HG03039 (cell line): ENCODE data around the gene GHDC.

Experiments used
- ATAC-seq: cut with Tn5 transposase; IDR thresholded peaks from one replicate; pipeline ENCODE4 v1.9.1; 2021; ENCODE audit warnings: mild to moderate bottlenecking, moderate library complexity; ENCODE audit not compliant: unreplicated experiment

Gene GHDC

DNA sequence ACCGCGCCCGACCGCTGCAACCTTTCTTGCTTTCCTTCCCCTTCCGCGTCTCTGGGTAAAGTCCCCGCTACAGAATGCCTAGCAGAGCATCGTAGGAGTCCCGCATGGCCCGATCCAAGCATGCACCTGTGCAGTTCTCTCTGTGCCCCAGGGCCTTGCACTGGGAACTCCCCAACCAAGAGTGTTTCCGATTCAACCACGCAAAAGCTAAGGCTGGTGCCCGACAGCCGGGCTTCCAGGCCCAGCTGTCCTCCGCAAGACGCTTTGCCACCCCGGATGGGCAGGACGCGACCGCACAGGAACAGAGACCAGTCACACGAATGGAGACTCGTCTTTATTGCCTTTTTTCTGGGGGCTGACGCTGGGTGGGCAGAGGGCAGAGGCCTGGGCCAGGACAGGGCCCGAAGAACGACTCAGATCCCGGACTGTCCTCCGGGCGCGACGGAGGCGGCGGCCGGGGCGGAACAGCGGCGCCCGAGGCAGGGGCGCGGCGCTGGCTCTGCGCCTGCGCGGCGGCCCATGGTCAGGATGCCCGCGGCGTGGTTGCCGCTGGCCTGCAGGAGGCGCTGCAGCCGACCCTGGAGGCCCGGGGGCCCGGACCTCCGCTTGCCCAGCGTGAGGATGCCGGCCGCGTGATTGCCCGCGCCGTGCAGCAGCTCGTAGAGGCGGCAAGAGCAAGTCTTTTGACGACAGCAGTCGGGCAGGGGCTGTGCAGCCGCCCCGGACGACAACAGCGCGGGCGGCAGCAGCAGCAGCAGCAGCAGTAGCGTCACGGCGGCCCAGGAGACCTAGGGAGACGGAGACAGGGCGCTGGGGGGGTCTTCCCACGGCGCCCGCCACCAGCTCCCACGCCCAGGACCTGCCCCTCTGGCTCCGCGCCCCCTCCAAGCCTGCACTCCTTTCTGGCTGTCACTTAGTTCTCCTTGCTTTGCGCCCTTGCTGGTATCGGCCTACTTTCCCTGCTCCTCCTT lies 10.3 kb downstream of the GHDC start:
- ATAC-seq, result no peak

DNA sequence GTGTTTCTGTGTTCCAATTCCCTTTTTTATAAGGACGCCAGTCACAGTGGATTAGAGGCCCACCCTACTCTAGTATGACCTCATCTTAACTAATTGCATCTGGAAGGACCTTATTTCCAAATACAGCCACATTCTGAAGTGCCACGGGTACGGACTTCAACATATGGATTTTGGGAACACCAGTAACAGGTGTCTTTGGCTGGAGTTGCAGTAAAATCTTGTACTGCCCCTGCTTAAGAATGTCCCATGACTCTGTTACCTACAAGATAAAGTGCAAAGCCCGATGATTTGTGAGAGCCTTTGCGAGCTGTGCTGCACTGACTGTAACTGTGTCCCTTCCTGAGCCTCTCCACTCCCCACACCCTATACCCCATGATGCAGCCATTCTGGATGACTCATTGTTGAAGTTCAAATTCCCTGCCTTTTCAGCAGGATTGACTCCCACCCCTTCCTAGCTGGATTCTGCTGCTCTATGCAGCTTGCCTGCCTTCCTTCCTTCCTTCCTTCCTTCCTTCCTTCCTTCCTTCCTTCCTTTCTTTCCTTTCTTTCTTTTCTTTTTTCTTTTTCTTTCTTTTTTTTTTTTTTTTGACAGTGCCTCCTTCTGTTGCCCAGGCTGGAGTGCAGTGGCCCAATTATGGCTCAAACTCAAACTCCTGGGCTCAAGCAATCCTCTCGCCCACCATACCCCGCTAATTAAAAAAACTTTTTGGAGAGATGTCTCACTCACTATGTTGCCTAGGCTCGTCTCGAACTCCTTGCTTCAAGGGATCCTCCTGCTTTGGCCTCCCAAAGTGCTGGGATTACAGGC lies 11.2 kb downstream of the GHDC start:
- no peak for ATAC-seq

DNA sequence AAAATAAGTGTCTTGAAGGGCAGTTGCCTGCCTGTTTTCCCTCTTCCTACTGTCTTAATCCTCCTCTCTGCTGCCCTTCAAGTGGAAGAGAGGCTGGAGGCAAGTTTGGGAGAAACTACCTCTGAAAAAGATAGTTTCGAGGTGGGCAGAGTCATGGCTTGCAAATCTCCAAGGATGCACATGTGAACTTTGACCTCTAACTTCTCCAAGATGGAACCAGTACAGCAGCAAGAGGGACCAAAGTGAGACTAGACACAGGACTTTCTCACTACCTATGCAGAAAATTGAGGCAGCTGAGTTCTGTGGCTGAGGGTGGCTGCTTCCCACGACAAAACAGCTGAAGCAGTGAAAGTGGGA lies 12.5 kb downstream of the GHDC start:
- no peak for ATAC-seq

- peak; percentile 37 for ATAC-seq
These were observed 13.1 kb downstream of the GHDC start, which contains the start of gene KCNH4 for GRCh38 chr17:42180922-42181850. Gene KCNH4 (minus strand): TSS chr17:42181142. CDS start chr17:42180945, 197 bp downstream.

- ATAC-seq, result no peak
These were observed 13.8 kb downstream of the GHDC start for GRCh38 chr17:42180411-42180921.

- no peak for ATAC-seq
These were observed 14.3 kb downstream of the GHDC start for GRCh38 chr17:42179911-42180410.

DNA sequence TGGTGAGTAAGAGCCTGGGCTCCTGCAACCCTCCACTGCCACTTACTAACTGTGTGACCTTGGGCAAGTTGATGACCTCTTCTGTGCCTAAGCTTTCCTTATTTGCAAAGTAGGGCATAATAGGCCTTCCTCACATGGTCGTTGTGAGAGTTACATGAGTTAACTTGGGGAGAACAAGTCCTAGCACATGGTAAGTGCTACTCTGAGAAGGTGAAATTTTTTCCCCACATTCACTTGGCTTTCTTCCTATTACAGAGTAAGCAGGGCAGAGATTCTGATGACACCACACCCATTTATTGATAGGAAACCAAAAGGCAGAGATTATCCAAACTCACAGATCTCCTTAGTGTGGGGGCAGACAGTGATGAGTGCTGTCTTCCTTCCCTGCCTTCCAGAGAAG lies 15.0 kb downstream of the GHDC start:
- no peak for ATAC-seq

GRCh38 chr17:42178817-42179216 lies 15.5 kb downstream of the GHDC start:
- no peak for ATAC-seq

GRCh38 chr17:42177684-42178083 lies 16.6 kb downstream of the GHDC start:
- no peak for ATAC-seq

DNA sequence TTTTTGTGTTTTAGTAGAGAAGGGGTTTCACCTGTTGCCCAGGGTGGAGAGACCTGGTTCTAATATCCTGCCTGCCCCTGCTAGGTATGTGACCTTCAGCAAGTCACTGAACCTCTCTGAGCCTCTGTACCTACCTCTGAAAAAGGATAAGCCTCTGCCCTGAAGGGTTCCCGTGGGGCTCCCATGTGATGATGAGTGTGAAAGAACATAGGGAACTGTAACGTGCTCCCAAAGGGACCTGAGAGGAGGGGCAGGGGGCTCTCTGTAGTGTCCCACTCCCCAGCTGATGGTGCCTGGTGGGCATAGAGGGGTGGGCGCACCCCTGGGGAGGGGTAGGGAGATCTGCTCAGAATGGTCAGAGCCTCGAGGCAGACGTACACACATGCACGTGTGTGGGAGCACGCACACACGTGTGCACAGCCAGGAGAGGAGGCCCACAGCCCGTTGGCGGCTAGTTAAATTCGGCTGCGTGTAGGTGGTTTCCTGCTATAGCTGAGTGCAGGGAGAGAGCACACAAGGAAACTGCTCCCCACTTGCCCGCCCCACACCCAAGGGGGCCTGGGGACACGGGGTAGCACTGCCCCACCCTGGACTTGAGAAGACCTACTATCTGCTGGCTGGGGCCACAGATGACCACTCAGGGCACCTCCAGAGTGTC lies 20.0 kb downstream of the GHDC start:
- ATAC-seq, result no peak

DNA sequence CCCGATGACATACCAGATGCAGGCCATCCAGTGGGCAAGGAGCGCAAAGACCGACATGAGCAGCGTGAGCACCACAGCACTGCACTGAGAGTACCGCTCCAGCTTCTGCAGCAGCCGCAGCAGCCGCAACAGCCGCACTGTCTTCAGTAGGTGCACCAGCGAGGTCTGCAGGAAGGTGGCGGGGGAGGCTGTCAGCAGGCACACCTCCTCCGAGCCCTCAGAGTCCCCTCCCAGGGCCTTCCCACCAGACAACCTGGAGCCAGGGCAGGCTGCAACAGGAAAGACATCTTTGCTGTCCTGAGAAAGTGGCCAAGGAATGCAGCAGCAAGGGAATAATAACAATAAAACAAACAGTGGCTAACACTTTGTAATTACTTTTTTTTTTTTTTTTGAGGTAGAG lies 22.5 kb downstream of the GHDC start:
- no peak for ATAC-seq

DNA sequence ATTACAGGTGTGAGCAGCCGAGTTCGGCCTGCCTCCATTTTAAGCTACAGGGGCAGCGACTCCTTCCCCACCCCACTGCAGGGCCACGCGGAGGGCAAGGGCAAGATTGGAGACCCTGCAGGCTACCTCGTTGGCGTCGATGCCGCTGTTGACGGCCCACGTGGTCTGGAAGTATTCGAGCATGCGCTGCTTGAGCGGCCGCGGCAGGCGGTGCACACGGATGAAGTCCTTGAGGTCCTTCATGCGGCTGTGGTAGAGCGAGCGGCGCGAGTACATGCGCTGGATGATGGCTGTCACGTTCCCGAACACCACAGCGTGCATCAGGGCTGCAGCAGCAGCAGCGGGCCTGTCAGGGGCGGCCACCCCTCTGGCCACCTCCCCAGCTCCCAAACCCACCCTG lies 24.9 kb downstream of the GHDC start:
- ATAC-seq, result no peak

GRCh38 chr17:42167807-42168206 lies 26.5 kb downstream of the GHDC start:
- ATAC-seq, result no peak

GRCh38 chr17:42166196-42166763 lies 28.0 kb downstream of the GHDC start:
- ATAC-seq, result no peak

DNA sequence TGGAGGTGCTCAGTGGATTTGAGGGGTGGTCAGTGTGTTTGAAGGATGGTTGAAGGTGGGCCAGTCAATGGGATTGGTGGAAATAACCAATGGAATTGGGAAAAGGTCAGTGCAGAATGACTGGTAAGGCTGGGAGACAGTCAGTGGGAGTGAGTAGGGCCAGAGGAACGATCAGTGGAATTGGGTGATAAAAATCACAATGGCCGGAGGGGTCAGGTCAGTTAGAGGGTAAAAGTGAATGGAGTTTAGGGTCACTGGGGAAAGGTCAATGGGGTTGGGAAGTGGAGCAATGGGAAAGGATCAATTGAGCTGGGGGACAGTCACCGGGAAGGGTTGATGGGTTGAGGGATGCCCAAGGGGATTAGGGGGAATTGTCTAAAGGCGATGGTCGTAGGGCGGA lies 28.5 kb downstream of the GHDC start:
- no peak for ATAC-seq

GRCh38 chr17:42163696-42164407 lies 30.4 kb downstream of the GHDC start:
- ATAC-seq, result no peak

DNA sequence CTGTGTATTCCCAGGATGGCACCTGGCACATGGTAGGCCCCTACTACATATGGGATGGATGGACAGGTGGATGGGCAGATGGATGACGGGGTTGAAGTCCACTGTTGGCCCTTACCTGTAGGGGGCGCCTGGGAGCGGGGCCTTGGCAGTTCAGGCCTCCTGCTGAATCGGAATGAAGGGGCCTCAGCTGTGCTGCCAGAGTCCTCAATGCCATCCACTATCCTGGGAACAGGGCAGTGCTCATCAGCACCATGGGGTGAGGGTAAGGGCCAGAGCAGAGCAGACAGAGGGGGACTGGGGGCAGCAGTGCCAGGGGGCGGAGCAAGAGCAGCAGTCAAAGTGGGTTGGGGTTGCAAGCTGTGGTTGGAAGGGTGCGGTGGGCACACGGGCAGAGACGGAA lies 31.2 kb downstream of the GHDC start:
- no peak for ATAC-seq

GRCh38 chr17:42160531-42160910 lies 33.8 kb downstream of the GHDC start:
- no peak for ATAC-seq
